Heart left ventricle (tissue), 16 donors: ENCODE measurements around the gene CACNB2. TPM values are rescaled to one million over a fixed set of nuclear protein-coding genes. Genes with fewer than 3 reads are reported as not detected.

ENCODE experiments used
- ATAC-seq, 4 donors: fragments of 200-7000 bp; cut with Tn5 transposase; one replicate each; pipeline ENCODE4 v1.9.1; 2020 to 2022; ENCODE audit warnings: moderate library complexity in 4 of 4, mild to moderate bottlenecking in 3 of 4, moderate number of reproducible peaks in 1 of 4
- DNase-seq, 5 donors: peaks; one replicate each; pipeline ENCODE4 v3.0.0-alpha.2; 2020
- H3K27ac ChIP-seq, 12 donors: fragments of 200-600 bp; sonication (generic) in 4 of 12; one replicate each; pipeline versions ENCODE4 v1.5.0 to v1.8.0; 2016 to 2022; ENCODE audit warnings: mild to moderate bottlenecking in 2 of 12
- H3K27me3 ChIP-seq, 9 donors: fragments of 200-600 bp; sonication (generic) in 2 of 9; one replicate each; pipeline versions ENCODE4 v1.5.1 to v1.8.0; 2016 to 2022; ENCODE audit warnings: mild to moderate bottlenecking in 3 of 9
- H3K36me3 ChIP-seq, 9 donors: fragments of 200-600 bp; sonication (generic) in 2 of 9; one replicate each; pipeline versions ENCODE4 v1.5.0 to v1.8.0; 2018 to 2022; ENCODE audit warnings: mild to moderate bottlenecking in 2 of 9
- H3K4me1 ChIP-seq, 12 donors: fragments of 200-600 bp; sonication (generic) in 4 of 12; one replicate each; pipeline versions ENCODE4 v1.5.0 to v1.8.0; 2016 to 2022; ENCODE audit warnings: mild to moderate bottlenecking in 3 of 12
- H3K4me3 ChIP-seq, 12 donors: fragments of 200-600 bp; sonication (generic) in 4 of 12; one replicate each; pipeline versions ENCODE4 v1.5.0 to v1.8.0; 2017 to 2022; ENCODE audit warnings: mild to moderate bottlenecking in 9 of 12, moderate library complexity in 4 of 12
- H3K9me3 ChIP-seq, 12 donors: fragments of 200-600 bp; sonication (generic) in 4 of 12; one replicate each; pipeline versions ENCODE4 v1.5.0 to v1.8.0; 2016 to 2022; ENCODE audit warnings: mild to moderate bottlenecking in 1 of 12
- POLR2A ChIP-seq, 2 donors: fragments of 450-650 bp; IDR thresholded peaks; one replicate each; pipeline ENCODE4 v1.6.1; 2017; ENCODE audit warnings: antibody characterized with exemption in 2 of 2, mild to moderate bottlenecking in 2 of 2, moderate library complexity in 2 of 2
- WGBS, 4 donors: extraction: QIAGEN DNeasy Blood & Tissue Kit in 2 of 4; methylation state at CpG; one replicate each; pipeline versions ENCODE4 v1.1.5 to v1.1.7; 2013 to 2018; 5-methylcytosine and 5-hydroxymethylcytosine counted together
- intact Hi-C, 10 donors: fragments of 100-400 bp; cut with DNase I; formaldehyde crosslinking; loops; one replicate each; pipeline versions ENCODE4 v1.11.1 to v1.14.2; 2022
- polyA plus RNA-seq, 2 donors: library from polyadenylated mRNA; stranded (reverse); fragments of 200-250 nt; gene quantifications; one replicate each; pipeline ENCODE4 v1.2.3, GENCODE V29; 2013
- total RNA-seq, 9 donors: library from RNA; depleted of rRNA in 2 of 9; stranded (reverse); fragments of >200 nt in 2 of 9; fragmentation: NEBNext Ultra II Directional in 3 of 9; extraction: Animal tissue kit (Norgen Biotek cat#: 25700) in 3 of 9; gene quantifications; one replicate each; pipeline versions ENCODE4 v1.1.0 to v1.2.4, GENCODE V29; 2016 to 2023
- TF ChIP-seq, protein P1 (sequence below), 12 donors: fragments of 200-600 bp; sonication (generic) in 4 of 12; IDR thresholded peaks; one replicate each; pipeline versions ENCODE4 v1.5.0 to v1.8.0; 2018 to 2022; ENCODE audit warnings: antibody characterized with exemption in 12 of 12, mild to moderate bottlenecking in 5 of 12
- donor health status: ischemic (EF 13 %, LVEDD 7.1; RV severe dilation, severe dysfunction).
- donor health status: healthy with polysubstance abuse.
- donor health status: DM: no; HTN: yes; CAD: no.
- donor health status: DM: no; HTN: no; CAD: no.
- donor health status: ischemic (EF 25% LVEDD 6.9; RV normal size, moderate dysfunction).
- donor health status: ischemic (EF 25% LVEDD 5.7; RV mildly dilated, moderate dysfunction).
- donor health status: healthy.
- donor health status: DM: yes; HTN: yes; CAD: no.
- donor health status: ischemic (EF 35%, LVEDD 5.7; RV mildly dilated, moderate dysfunction).
- donor health status: nonischemic (EF 11% LVEDD 7.7; RV severe dilation, severe dysfunction).
- donor health status: DM: yes; HTN: yes; CAD: no.
- donor health status: PGD.
- donor health status: ischemic (EF 29% LVEDD 5.4; RV normal size, mild dysfunction).
- donor health status: nonischemic (EF 23%, LVEDD 6.1; RV moderate dilation, normal function).

The CACNB2 gene
- total and polyA plus RNA-seq, 11 donors: 11.4 to 63.2 (median 33.2) TPM

DNA sequence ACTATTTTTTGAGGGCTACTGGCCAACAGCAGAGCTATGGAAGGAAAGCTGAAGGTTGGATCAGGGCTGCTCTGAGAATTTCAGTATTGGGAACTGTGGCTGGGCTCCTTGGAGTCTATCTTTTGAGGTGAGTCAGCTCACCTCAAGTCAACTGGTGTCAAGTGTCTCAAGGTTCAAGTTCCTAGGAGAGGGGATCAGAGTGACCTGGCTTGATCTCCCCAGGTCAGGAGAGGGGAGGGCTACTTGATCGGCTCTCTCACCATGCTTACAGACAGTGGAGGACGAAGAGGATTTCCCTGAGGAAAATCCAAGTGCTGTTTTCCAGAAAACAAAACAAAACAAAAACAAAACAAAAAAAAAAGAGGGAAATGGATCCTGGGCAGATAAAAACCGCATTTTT lies 132.8 kb downstream of the CACNB2 start:
- DNase-seq (no peak), ATAC-seq (no peak)
- WGBS, 4 donors: 68 to 81% (median 71%) methylated on average over 3 of the region's 3 CpGs
- H3K4me1 ChIP-seq: no peaks in the 10 kb centered on the region
- no peak overlapping the region for H3K4me3 ChIP-seq
- no peak overlapping the region for H3K27ac ChIP-seq
- H3K9me3 ChIP-seq: no peaks in the 10 kb centered on the region
- intact Hi-C loops: no loop called here
- no peaks in the 10 kb centered on the region for H3K36me3 ChIP-seq
- H3K27me3 ChIP-seq: no peaks in the 10 kb centered on the region
- TF ChIP-seq, protein P1, sequence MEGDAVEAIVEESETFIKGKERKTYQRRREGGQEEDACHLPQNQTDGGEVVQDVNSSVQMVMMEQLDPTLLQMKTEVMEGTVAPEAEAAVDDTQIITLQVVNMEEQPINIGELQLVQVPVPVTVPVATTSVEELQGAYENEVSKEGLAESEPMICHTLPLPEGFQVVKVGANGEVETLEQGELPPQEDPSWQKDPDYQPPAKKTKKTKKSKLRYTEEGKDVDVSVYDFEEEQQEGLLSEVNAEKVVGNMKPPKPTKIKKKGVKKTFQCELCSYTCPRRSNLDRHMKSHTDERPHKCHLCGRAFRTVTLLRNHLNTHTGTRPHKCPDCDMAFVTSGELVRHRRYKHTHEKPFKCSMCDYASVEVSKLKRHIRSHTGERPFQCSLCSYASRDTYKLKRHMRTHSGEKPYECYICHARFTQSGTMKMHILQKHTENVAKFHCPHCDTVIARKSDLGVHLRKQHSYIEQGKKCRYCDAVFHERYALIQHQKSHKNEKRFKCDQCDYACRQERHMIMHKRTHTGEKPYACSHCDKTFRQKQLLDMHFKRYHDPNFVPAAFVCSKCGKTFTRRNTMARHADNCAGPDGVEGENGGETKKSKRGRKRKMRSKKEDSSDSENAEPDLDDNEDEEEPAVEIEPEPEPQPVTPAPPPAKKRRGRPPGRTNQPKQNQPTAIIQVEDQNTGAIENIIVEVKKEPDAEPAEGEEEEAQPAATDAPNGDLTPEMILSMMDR (IDR thresholded peaks at IDR 0.05): no peak
- no peak for TF ChIP-seq POLR2A (IDR thresholded peaks at IDR 0.05)

DNA sequence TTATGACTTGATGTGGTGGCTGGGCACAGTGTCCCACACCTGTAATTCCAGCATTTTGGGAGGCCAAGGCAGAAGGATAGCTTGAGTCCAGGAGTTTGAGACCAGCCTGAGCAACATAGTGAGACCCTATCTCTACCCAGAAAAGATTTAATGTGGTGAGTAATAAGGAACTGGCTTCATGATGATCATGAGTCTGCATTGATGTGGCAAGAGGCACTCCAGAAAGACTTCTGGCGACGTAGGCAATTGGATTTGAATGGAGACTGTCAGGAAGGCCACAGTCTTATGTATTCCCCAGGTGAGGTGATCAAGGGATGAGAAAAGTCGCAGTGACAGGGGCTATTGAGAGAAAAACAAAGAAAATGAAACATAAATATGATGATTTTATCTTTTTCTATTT lies 138.0 kb downstream of the CACNB2 start:
- WGBS, 4 donors: 87 to 93% (median 92%) methylated on average over 3 of the region's 3 CpGs
- intact Hi-C loops: no loop called here
- DNase-seq: no peak
- no peak for ATAC-seq
- Histone ChIP-seq H3K4me3 (no peak overlapping the region), H3K9me3 (no peaks in the 10 kb centered on the region), H3K27ac (no peak overlapping the region), H3K36me3 (no peaks in the 10 kb centered on the region), H3K4me1 (no peaks in the 10 kb centered on the region), H3K27me3 (no peaks in the 10 kb centered on the region)
- TF ChIP-seq, protein P1 (IDR thresholded peaks at IDR 0.05): no peak
- no peak for TF ChIP-seq POLR2A (IDR thresholded peaks at IDR 0.05)

DNA sequence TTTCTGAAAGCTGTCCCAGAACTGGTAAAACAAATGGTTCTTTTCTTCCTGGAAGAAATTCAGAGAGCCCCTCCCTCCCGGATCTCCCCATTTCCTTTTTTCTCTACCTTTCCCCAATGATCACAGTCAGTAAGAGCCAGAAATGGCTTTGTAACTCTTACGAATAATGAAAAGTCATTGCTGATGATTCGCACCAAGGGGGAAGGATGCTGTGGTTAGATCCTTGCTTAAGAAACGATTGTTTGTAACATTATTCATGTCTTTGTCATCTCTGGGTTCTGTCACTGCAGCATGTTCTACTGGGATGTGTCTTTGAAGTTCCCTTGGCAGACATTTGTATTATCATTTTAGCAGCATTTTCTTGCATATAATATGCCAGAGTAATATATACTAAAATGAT lies 138.9 kb downstream of the CACNB2 start:
- no peak for TF ChIP-seq POLR2A (IDR thresholded peaks at IDR 0.05)
- TF ChIP-seq, protein P1 (IDR thresholded peaks at IDR 0.05): no peak
- ATAC-seq (no peak), DNase-seq (no peak)
- H3K9me3 ChIP-seq: no peaks in the 10 kb centered on the region
- intact Hi-C loops: no loop called here
- H3K27ac ChIP-seq: no peak overlapping the region
- no peak overlapping the region for H3K4me3 ChIP-seq
- no peaks in the 10 kb centered on the region for H3K27me3 ChIP-seq
- H3K4me1 ChIP-seq: no peaks in the 10 kb centered on the region
- 66 to 75% (median 71%) methylated on average over 4 of the region's 4 CpGs for WGBS, 4 donors
- no peaks in the 10 kb centered on the region for H3K36me3 ChIP-seq

DNA sequence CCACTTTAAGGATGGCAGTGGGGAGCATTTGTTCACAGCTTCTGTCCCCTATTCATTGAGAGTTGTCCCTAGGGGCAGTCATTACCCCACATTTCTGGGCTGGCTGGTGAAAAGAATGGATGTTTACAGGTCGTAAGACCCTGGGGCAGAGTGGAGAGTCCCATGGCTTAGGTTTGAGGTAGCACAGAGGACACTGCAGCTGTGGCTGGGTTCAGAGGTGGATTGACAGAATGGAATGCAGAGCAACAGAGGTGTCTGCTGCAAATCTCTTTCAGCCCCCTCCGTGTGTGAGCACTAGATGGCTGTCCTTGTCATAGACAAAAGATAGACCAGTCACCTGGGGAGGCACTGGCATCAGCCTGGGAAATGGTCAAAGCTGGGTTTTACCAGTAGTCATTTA lies 141.9 kb downstream of the CACNB2 start:
- Histone ChIP-seq H3K4me3 (no peak overlapping the region), H3K9me3 (no peaks in the 10 kb centered on the region), H3K27me3 (no peaks in the 10 kb centered on the region), H3K27ac (no peak overlapping the region), H3K4me1 (no peaks in the 10 kb centered on the region), H3K36me3 (no peaks in the 10 kb centered on the region)
- TF ChIP-seq, protein P1 (IDR thresholded peaks at IDR 0.05): no peak
- no peak for TF ChIP-seq POLR2A (IDR thresholded peaks at IDR 0.05)
- DNase-seq: no peak
- no peak for ATAC-seq
- 33 to 46% (median 41%) methylated on average over 2 of the region's 2 CpGs for WGBS, 4 donors
- intact Hi-C loops: no loop called here
